GM19324 (cell line): ENCODE measurements around the gene HSD17B7.
"Not testable (repeated sequence)": the region's sequence is repeated elsewhere in the genome, so short reads cannot be mapped to it uniquely, and the experiment has no call there.

Source experiments
- ATAC-seq: cut with Tn5 transposase; IDR thresholded peaks from one replicate; pipeline ENCODE4 v1.9.1; 2021; ENCODE audit warnings: mild to moderate bottlenecking, moderate library complexity; ENCODE audit not compliant: unreplicated experiment, low FRiP score

HSD17B7 gene, protein sequence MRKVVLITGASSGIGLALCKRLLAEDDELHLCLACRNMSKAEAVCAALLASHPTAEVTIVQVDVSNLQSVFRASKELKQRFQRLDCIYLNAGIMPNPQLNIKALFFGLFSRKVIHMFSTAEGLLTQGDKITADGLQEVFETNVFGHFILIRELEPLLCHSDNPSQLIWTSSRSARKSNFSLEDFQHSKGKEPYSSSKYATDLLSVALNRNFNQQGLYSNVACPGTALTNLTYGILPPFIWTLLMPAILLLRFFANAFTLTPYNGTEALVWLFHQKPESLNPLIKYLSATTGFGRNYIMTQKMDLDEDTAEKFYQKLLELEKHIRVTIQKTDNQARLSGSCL

DNA sequence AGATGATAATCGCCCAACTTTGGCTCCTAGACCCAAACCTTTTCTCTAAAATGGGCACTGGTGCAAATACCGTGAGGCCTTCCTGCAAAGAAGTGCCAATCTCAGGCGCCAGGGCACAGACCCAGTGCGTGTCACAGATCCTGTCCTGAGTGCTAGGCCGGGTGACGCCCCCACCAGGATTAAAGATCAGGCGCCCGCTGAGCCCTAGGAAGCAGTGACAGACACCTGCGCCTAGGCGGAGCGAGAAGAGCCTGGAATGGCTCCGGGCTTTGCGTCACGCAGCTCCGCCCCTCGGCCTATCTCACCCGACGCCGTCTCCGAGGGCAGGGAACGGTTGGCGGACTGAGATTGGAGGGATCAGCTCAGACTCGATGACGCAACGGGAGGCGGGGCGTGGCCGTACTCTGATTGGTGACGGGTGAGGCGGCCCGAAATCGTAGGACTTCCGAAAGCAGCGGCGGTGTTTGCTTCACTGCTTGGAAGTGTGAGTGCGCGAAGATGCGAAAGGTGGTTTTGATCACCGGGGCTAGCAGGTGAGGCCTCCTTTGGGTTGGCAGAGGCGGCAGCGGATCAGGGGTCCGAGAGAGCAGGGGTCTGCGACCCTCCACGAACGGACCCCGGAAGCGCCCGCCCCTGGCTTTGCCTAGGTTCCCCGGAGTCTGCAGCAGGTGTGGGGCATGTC is at the start of gene HSD17B7:
Gene HSD17B7 (plus strand): TSS at position 400 of the 682 bp plus-strand sequence. CDS start 99 bp downstream, at position 499.
- peak; percentile 100 for ATAC-seq

DNA sequence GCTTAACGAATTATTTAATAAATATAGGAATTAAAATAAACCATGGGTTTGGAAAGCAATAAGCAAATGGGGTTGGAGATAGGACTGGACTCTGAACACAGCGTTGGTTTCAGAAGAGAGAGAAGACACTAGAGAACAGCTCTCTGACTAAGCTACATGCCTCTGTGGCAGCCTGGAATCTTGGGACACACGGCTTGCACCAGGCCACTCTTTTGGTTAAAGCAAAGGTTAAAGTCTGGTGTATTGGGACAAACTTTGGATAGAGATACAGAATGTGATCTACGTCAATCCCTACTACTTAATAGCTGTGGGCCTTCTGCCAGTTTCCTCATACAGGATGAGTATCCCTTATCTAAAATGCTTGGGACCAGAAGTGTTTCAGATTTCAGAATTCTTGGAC is 49.7 kb upstream of the HSD17B7 start:
- ATAC-seq, result no peak

DNA sequence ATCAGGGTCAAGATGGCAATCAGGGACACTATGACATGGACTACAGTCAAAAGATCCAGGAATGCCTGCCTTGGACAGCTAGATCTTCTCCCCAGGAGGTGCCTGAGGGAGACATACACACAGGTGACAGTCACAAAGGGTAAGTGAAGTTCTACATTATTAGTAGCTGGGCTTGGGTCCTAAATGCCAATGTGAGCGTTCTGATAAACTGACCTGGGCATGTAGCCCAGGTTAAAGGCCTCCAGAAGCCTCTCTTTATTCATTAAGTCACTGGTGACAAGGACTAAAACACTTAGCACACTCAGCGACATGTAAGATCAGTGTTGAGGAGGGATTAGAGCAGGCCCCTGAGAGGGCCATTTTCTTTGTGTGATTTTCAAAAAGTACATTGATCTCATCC is 48.9 kb upstream of the HSD17B7 start:
- no peak for ATAC-seq

DNA sequence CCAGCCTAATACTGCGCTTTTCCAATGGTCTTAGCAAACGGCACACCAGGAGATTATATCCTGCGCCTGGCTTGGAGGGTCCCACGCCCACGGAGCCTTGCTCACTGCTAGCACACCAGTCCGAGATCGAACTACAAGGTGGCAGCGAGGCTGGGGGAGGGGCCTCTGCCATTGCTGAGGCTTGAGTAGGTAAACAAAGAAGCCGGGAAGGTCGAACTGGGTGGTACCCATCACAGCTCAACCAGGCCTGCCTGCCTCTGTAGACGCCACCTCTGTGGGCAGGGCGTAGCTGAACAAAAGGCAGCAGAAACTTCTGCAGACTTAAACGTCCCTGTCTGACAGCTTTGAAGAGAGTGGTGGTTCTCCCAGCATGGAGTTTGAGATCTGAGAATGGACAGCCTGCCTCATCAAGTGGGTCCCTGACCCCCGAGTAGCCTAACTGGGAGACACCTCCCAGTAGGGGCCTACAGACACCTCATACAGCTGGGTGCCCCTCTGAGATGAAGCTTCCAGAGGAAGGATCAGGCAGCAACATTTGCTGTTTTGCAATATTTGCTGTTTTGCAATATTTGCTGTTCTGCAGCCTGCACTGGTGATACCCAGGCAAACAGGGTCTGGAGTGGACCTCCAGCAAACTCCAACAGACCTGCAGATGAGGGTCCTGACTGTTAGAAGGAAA is 44.1 kb upstream of the HSD17B7 start:
- not testable (repeated sequence) for ATAC-seq

DNA sequence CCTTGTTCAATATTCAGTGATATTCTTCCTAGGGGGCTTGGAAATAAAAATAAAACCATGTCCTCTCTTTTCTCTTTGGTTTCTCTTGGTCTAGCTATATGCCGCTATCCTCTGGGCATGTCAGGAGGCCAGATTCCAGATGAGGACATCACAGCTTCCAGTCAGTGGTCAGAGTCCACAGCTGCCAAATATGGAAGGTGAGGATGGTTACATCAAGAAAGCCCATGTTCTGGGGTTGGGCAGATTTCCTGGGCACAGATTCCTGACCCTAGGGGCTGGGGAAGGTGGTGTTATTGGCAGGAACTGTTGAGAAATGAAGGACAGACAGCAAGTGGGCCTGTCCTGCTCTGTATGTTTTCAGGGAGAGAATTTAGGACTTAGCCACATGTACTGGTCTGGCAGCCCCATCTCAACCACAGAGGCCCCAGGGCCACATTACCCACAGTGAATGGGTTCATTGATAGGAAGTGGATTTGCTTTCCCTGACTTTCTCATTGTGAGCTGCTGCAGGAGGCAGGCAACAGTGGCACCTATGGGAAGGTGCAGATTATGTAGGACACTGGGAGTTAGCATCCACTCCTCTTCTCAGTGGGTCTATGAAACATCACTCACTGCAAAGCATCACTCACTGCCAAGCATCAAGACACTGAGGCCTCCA is 37.4 kb upstream of the HSD17B7 start:
- no peak for ATAC-seq

DNA sequence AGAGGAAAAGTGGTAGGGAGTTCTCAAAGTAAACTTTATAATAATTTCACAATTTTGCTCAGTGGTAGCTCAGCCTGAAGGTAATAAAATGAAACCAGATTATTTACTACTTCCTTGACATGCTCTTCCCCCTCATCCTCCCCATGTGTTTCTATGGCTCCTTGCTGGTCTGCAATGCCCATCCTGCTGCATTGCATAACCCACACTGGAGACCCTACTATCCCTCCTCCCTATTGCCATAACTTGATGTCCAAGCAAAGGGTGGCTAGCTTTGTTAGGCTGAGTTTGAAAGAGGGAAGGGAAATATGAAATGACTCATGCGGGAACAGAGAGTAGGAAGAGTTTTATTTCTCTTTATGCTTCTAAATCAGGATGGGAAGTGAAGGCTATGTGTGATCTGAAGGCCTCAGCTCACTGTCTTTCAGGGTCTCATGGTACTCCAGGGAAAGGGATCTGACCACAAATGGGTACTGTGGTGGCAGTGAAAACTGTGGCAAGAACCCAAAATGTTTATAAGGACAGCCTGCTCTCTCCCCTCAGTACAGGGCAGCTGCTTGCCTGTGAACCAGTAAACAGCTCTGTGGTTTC is 36.4 kb upstream of the HSD17B7 start:
- no peak for ATAC-seq

DNA sequence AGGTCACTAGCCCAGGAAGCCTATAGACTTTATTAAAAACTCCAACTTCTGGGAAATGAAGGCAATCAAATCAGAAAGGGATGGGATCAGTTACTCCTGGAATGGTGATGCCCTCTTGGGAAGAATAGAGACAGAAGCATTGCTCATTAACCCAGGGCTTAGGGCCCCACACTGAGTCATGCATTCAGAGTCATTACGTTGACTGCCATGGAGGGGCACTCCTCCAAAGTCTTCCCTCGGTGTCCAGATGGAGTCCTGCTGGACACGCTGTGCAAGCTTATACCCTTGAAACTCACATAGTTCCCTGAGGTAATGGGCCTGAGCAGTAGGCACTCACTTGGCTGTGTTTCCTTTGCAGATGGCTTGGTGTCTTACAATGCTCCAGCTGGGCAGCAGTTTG is 35.2 kb upstream of the HSD17B7 start:
- ATAC-seq, result no peak

DNA sequence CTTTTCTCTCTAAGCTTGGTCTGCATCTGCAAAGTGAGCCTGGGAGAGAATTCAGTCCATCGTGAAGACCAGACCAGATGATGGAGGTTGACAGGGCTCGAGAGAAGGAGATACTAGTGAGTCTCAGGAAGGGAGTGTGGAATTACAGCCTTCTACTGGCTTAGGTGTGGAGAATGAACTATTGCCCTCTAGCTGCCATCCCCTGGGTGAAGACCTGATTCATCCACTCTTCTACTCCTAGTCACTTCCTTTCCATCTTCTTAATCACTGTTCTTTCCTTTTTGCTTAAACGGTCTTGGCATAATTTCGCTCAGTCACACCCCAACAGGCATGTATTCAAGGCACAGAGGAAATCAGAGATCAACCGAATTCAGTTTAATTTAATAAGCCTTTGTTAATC is 34.0 kb upstream of the HSD17B7 start:
- no peak for ATAC-seq

DNA sequence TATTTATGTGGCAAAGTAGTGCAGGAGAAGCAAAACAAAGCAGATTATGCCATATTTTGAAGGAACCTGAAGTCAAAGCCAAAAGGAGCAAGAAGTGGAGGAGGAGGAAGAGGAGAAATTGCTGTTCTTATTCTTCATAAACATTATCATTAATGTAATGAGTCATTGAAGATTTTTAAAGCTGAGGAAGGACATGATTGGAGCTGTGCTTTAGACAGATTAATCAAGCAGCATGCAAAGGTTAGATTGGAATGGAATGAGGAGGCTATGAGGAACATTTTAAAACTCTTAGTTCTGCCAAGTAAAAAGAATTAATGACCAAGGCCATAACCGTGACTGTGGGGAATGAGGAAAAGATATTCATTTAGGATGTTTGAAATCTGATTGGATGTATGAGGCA is 33.0 kb upstream of the HSD17B7 start:
- no peak for ATAC-seq

DNA sequence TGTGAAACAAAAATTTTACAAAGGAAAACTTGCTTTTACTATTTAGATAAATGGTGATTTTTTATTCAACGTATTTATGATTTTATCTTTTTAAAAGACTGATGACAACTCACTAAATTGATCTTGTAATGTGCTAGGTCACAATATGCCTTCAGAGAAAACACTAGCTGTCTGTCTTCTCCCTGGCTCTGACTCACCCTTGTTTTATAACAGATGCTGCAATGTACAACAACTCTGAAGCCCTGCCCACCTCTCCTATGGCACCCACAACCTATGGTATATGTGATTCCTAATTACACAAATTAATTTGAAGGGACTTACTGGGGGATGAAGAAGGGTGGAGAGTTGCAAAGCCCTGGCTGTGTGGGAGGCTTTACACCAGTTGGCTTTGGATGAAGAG is 24.7 kb upstream of the HSD17B7 start:
- ATAC-seq, result no peak

DNA sequence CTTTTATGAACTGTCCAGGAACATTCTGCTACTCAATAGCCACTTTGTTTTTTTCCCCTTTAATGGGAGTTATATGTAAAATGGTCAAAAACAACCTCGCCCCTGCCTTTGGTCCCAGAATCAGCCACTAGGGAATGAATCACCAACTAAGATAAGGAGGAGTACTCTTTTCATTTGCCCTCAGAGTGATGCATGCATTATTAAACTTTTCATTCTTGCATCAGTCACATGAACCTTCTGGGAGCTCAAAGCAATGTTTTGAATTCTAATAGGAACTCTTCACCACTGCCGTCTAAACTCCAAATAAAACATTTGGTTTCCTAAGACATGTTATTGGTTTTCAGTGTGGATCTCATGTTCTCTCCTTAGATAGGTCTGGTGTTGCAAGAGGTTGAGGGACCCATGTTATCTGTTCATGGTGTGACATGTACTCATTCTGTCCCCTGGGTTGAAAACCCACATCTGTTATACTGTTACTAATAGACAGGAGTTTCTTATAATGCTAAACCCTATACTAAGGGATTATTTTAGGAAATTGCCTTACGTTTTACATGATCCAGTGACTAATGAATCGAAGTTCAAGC is 17.8 kb upstream of the HSD17B7 start:
- no peak for ATAC-seq

DNA sequence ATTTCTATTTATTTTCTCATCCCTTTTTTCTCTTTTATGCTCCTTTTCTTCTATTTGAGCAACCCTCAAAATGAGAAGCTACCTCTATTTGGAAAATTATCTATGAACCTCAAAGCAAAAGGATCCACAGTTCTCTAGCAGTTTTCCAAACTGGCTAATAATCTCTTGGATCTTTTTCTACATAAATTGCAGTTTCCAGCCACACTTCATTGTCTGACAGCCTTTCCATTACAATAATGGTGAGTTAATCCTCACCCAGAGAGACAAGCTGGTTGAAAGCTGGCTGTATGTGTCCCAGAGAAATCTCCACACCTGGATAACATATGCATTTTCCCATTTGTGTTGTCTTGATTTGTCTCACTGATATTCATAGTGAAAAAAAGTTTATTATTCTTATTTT is 16.5 kb upstream of the HSD17B7 start:
- no peak for ATAC-seq

DNA sequence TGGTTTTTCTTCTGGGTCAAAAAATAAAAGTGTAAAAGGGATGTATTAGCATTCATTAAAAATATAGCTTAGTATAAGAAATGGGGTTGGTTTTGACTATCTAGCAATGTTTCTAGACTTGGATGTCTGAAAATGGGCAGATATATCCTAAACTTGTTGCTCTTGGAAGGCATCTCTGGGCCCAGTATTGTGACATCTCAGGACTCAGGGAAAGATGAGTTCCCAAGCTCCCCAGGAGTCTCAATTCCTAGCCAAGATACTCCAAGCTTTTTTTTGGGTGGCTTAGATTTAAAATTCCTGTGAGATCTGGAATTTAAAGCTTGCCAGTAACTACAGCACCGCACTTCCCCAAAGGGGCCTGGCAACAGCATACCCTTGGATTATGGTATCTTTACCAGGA is 11.5 kb upstream of the HSD17B7 start:
- no peak for ATAC-seq

DNA sequence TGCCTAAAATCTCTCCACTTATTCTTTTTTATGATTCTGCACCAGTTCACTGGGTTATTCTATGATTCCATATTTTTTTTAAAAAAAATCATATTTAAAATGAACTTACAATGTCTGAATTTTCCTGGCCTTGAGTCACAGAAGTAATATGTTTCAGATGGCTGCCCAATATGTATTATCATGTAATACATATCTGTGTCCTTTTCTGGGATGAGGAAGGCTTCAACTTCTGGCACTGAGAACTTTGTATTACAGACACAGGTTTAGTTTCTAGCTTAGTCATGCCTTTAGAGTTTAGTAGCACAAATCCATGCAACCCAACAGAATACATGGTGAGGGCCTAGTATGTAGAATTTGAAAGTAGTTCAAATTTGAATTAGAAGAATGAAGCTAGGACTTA is 7.8 kb upstream of the HSD17B7 start:
- no peak for ATAC-seq

DNA sequence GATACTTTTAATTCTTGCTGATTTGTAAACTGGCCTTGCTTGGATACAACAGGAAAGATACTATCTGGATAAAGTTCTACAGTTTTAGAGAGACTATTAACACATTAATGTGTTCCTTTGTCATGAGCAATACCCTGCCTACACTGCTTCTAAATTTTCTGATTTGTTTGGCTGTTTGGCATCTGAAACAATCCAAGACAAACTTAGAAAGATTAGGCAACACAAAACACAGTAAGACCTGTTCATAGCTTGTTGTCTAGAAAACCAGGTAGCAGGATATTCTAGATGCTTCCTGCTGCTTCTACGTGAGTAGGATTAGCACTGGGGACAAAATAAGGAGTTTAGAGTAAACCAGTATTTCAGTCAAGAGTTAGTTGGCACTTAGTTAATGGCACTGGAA is 5.6 kb upstream of the HSD17B7 start:
- not testable (repeated sequence) for ATAC-seq

DNA sequence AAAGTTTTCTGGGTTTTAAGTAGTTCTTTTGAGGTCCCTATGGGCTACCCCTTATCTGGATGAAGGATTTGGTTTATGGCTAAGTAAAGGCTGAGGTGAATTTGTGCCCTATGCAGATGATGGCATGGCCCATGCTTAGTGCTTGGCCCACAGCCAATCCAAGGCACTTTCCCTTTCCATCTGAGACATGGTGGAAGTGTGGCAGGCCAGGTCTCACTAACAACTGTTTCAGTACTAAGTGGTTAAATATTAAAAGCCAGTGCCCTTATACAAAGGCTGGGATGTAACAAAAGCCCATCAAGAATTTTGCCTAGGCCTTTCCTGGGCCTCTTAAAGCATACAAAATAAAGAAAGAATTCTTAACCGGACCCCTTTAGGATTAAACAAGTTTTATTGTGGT is 1.7 kb upstream of the HSD17B7 start:
- not testable (repeated sequence) for ATAC-seq

DNA sequence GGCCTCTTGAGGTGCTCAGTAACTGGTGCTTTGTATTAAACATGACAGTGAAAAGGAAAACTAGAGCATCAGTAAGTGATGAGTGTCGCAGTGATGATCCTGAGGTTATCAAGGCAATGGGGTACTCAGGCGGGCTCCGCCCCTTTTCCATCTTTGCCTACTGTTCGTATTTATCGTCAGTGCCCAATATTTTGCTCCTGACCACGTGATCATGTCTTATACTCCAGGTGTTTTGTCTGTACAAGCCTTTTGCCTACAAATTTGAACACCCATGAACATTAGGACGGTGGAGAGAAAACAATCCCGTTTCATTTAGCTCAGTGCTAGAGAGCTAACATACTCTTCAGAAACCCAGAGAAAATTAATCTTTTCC is 469 bp downstream of the HSD17B7 start:
- not testable (repeated sequence) for ATAC-seq

DNA sequence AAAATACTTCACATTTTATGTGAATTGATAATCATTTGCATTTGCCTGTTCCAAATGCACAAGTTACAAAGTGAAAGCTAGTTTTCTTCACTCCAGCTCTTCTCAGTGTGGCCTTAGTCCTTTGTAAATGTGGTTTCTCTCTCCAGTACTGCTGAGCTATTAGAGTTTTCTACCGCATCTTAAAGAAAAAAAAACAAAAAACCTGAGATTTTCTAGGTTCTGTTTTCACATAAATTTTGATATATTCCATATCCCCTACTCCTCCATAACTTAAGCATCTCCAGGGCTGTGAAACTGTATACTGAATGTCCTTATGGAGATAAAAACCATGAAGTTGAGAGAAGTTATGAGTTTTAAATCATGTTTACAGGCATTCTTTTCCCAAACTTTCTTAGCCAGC is 3.8 kb downstream of the HSD17B7 start:
- ATAC-seq, result not testable (repeated sequence)

DNA sequence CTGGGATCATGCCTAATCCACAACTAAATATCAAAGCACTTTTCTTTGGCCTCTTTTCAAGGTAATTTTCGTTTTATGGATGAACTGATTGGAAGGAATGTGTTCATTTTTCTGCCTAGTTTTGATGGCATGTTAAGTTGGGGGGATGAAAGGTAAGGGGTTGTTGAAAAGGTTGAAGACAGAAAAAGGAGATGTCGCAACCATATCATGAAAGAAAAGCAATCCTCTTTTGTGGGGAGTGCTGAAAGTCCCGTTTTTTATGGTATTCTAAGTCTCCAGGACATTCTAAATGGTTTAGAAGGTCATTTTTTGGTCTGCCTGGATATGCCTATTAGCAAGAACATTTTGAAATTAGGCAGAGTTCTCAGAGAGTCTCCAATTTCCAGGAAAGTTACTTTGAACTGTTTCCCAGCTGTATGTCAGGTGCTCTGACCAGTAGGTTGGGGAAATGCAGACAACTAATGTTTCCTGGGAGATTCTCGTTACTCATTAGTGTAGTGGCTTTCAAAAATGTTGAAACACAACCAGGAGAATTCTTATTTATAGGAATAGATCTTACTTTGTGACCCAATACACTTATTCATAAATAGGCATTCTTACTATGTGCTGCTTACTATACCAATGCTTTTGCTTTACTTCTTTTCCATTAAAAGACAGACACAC is 6.2 kb downstream of the HSD17B7 start:
- ATAC-seq, result not testable (repeated sequence)
